Measurements from ENCODE around the gene BDKRB2.

BDKRB2 gene

GRCh38 chr14:96255501-96256366 lies 51.1 kb downstream of the BDKRB2 start, which contains the start of gene BDKRB1:
Gene BDKRB1, plus strand, starts transcription at chr14:96256210. Its CDS starts 7,473 bp downstream, at chr14:96263683.
- peak; percentile 98 for DNase-seq

DNA sequence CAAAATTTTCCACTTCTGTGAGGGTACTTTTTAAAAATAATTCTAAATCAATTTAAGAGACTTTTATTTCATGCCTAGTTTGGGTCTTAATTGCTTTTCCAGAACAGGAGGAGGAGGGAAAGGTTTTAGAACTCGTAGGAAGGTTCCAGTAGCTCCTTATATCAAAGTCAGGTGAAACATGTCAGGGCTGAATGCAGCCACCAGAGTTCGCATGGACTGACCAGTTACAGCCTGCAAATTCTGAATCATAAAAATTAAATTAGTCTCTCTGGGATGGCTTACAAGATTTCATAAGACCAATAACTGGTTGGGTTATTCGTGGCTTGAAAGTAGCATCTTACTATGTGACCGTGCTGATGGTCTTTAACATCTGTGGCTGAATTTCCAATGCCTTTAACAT lies 51.8 kb downstream of the BDKRB2 start:
- peak; percentile 78 for DNase-seq

- no peak for DNase-seq
Measured at GRCh38 chr14:96257056-96257455, 52.4 kb downstream of the BDKRB2 start.

DNA sequence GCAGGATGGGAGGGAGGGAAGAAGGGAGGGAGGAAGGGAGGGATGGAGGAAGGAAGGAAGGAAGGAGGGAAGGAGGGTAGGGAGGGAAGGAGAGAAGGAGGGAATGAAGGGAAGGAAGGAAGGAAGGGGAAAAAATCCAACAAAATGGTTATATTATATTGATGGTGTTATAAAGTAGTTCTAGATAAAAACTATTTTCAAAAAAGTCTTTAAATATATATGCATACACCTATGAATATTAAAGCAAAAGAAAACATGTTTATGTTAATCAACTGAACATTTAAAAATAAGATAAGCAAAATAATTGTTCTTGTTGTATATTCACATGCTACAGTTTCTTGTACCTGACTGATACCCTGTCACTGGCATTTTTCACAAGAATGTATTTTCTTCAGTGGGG lies 53.3 kb downstream of the BDKRB2 start:
- no peak for DNase-seq

GRCh38 chr14:96260341-96260821 lies 55.7 kb downstream of the BDKRB2 start:
- peak; percentile 84 for DNase-seq

DNA sequence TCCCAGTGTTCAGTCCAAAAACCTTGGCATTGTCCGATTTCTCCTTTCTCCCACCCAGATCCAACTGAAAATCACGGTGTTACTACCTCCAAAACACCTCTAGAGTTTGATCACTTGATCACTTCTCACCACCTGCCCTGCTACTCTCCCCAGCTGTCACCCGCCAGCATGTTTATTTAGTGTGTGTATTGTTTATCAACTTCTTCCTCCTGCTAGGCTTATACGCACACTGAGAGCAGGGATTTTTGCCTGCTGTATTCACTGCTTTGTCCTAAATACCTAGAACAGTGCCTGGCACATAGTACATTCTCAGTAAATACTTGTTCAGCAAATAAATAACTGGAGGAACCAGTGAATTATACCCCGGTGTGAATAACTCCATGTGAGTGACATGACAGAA lies 56.4 kb downstream of the BDKRB2 start:
- DNase-seq, result no peak

DNA sequence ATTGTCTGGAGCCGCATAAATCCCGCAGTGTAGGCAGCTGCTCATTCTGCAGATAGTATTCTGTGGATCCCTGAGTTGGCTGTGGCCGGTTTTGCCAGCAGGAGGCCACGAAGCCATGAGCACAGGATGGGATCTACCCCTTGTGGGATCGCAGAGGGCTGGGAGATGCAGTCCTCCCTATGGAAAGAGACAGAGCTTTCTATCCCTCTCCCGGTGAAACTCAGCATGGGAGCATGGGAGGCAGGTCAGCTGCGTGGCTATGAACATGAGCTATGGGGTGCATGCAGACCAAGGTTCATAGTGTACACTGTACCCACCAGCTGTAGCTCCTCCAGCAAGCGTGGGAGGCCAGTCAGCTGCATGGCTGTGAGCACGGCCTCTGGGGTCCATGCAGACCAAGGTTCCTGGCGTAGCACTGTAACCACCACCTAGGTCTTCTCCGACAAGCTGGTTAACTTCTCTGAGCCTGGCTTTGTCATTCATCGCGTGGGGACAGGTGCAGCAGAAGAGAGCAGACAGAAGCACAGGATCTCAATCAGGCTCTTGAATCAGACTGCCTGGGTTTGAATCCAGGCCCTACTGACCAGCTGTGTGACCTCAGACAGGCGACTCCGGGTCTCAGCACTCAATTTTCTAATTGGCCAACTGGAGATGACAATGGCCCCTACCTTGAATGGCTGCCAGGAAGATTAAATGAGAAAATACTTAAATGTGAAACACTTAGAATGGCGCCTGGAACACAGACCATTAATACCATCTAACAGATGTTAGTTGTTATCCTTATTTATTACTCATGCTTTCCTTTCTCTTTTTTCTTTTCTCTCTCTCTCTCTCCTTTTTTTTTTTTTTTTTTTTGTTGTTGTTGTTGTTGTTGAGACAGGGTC lies 57.4 kb downstream of the BDKRB2 start:
- no peak for DNase-seq

DNA sequence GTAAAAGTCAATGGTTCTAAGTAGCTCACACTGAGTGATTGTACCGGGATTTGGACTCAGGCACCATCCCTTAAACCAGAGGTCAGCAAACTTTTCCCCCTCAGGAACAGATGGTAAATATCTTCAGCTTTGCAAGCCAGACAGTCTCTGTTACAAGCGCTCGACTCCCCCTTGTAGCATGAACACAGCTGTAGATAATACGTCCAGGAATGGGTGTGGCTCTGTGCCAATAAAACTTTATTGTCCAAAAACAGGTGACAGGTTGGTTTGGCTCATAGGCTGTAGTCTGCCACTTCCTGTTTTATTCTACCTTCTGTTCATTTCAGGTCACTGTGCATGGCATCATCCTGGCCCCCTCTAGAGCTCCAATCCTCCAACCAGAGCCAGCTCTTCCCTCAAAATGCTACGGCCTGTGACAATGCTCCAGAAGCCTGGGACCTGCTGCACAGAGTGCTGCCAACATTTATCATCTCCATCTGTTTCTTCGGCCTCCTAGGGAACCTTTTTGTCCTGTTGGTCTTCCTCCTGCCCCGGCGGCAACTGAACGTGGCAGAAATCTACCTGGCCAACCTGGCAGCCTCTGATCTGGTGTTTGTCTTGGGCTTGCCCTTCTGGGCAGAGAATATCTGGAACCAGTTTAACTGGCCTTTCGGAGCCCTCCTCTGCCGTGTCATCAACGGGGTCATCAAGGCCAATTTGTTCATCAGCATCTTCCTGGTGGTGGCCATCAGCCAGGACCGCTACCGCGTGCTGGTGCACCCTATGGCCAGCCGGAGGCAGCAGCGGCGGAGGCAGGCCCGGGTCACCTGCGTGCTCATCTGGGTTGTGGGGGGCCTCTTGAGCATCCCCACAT lies 58.9 kb downstream of the BDKRB2 start:
- DNase-seq, result no peak

DNA sequence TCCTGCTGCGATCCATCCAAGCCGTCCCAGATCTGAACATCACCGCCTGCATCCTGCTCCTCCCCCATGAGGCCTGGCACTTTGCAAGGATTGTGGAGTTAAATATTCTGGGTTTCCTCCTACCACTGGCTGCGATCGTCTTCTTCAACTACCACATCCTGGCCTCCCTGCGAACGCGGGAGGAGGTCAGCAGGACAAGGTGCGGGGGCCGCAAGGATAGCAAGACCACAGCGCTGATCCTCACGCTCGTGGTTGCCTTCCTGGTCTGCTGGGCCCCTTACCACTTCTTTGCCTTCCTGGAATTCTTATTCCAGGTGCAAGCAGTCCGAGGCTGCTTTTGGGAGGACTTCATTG lies 59.5 kb downstream of the BDKRB2 start:
- no peak for DNase-seq

DNA sequence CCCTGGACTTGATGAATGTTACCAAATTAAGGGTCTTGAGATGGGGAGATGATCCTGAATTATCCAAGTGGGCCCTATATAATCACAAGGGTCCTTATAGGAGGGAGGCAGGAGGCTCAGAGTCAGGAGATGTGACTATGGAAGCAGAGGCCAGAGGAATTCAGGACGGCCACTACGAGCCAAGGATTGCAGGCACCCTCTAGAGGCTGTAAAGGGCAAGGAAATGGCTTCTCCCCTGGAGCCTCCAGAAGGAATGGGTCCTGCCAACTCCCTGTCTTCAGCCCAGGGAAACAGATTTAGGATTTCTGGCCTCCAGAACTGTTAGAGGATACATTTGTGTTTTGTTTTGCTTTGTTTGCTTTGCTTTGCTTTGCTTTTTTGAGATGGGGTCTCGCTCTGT lies 60.2 kb downstream of the BDKRB2 start:
- DNase-seq, result peak; percentile 54

DNA sequence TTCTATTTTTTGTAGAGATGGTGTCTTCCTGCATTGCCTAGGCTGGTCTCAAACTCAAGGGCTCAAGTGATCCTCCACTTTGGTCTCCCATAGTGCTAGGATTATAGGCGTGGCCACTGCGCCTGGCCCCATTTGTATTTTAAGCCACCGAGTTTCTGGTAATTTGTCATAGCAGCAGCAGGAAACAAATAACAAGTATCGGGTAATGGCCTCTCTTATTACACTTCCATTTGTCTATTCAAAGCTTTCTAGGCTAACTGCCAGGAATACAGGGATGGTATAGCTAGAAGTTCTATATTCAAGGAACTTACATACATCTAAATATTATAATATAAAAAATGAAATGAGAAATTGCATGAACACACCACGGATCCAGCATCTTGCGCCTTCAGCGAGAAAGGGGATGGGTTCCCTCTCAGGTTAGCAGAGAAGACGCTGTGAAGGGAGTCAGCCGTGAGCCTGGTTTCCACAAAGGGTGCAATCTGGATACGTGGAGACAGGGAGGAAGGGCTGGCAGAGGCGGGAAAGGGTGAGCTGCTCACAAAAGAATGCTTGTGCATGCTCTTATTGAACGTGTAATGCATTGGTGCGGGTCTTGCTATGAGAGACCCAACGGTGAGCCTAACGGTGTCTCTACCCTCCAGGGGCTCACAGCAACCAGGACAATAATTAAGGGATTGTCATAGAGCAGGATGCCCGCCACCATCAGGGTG lies 60.9 kb downstream of the BDKRB2 start:
- no peak for DNase-seq

- DNase-seq, result peak; percentile 49
Measured at GRCh38 chr14:96267336-96267735, 62.7 kb downstream of the BDKRB2 start.

DNA sequence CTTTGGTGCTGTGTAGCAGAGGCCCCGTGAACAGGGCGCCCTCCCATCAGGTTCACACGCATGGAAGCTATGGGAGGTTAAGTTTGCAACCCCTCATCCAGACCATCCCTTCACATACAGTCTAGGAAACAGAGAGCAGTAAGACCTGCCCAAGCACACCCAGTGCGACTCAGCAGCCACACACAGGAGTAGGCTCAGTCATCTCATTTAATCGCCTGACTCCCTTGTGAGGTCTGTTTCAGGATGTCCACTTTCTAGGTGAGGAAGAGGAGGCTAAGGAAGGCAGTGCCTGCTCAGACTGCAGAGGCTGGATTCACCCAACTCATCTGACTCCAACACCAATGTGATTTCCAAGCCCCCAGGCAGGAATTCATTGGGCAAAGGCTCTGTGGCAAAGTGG lies 63.3 kb downstream of the BDKRB2 start:
- DNase-seq, result peak; percentile 34

GRCh38 chr14:96268431-96269358 lies 64.1 kb downstream of the BDKRB2 start:
- peak; percentile 95 for DNase-seq

DNA sequence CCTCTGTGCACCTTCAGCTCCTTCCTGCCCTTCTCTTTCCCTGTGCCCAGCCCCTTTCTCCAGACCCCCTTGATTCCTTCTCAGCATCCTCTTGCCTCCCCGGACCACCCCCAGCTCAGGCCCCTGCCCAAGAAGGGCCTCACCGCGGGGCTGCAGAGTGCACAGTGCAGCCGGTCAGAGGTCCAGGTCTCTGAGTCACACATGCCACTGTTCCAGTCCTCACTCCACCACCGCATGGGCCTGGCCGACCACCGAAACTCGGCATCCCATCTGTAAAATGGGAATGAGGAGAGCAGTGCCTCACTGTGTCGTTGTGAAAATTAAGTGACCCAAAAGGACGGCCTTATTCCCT lies 64.7 kb downstream of the BDKRB2 start:
- DNase-seq, result no peak

- DNase-seq, result no peak
Measured at GRCh38 chr14:96270565-96271420, 66.2 kb downstream of the BDKRB2 start.

GRCh38 chr14:96271421-96271762 lies 66.8 kb downstream of the BDKRB2 start:
- no peak for DNase-seq

DNA sequence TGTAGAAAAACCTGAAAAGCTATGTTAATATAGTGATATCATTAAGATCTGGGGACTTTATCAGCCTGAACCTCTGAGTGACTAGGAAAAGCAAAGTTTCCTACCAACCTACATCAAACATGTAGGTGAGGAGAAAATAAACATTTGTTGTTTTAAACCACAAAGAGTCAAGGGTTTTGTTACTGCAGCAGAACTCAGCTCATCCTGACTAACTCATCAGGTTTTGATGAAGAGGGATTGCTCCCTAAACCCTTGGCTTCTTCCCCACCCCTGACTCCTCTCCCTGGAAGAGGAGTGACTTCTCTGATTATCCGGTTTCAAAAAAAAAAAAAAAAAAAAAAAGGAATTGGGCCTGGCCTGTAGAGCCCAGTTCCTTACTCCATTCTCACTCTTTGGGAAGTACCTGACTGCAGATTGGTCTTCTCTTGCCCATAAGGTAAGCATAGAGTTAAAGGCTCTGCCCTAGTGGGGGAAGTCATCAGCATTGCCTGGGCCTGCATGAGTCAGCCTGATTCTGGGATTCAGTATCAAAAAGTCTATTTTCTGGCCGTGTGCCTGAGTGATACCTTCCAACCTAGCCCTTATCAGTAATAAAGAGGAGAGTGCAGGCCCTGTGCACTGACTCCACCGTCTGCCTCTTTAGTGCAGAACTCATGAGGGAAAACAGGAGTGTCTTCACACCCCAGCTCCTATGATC lies 68.3 kb downstream of the BDKRB2 start:
- peak; percentile 44 for DNase-seq

DNA sequence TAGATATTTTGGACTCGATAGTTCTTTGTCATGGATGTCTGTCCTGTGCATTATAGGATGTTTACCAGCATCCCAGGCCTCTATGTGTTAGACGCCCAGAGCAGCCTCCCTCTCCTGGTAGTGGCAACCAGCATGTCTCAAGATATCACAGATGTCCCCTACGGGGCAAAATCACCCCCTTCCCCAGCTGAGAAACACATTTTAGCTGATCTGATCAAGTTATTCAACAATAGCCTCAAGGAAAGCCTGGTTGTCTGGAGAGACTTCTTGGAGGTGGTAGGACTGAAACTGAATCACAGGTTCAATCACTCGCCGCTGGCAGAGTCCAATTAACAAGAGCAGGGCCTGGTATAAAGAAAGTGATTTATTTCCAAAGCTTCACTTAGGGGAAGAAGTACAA lies 69.0 kb downstream of the BDKRB2 start:
- DNase-seq, result no peak

GRCh38 chr14:96274122-96274521 lies 69.5 kb downstream of the BDKRB2 start:
- DNase-seq, result no peak

All from HCEC 1CT (cell line).